NCI-H1436 treated with DMSO at 0.1 percent for 48 hours (cell line): ENCODE measurements around the gene ZNF660.
"Not testable (repeated sequence)": the region's sequence is repeated elsewhere in the genome, so short reads cannot be mapped to it uniquely, and the experiment has no call there.

Experiments
- DNase-seq: peaks from one replicate; lab custom pipeline; 2025; lab: John Stamatoyannopoulos, UW

The ZNF660 gene

GRCh38 chr3:44584646-44585501 lies at the start of gene ZNF660:
Gene ZNF660, plus strand, starts transcription at chr3:44584964. Its CDS starts 9,230 bp downstream, at chr3:44594194.
- DNase-seq = peak; percentile 14

DNA sequence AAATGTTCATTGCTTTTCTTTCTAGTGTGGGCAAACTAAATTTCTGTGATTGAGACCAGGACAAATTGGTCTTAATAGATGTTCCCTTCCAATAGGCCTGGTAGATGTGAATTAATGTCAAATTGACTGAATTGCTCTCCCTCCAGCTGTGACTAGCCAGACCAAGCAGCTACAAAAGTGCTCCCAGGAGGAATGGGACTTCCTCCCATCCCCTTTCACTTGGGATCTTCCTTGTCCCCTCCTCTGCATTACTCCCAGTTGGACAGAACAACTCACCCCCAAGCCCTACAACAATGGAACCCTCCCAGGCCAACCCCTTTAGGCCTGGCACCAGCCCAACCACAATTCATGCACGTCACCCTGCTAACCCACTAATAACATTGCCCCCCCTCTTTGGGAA lies 49.4 kb upstream of the ZNF660 start:
- no peak for DNase-seq

DNA sequence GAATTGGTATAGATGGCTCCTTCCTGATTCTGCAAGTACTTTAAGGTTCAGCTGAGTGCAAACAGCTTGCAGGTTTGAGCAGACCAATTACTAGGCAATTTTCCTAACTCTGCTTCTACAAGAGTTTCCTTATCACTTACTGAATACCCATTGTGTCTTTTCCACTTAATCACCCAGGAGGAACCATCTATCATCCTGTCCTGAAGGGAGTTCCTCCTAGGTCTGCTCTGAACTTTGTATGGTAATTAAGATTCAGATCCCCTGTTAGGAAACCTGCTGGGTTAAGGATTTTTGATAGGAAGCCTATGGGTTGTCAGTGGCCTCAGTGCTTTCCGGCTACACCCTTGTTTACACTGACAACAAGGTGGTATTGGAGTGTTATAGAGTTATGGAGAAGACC lies 40.0 kb upstream of the ZNF660 start:
- not testable (repeated sequence) for DNase-seq

DNA sequence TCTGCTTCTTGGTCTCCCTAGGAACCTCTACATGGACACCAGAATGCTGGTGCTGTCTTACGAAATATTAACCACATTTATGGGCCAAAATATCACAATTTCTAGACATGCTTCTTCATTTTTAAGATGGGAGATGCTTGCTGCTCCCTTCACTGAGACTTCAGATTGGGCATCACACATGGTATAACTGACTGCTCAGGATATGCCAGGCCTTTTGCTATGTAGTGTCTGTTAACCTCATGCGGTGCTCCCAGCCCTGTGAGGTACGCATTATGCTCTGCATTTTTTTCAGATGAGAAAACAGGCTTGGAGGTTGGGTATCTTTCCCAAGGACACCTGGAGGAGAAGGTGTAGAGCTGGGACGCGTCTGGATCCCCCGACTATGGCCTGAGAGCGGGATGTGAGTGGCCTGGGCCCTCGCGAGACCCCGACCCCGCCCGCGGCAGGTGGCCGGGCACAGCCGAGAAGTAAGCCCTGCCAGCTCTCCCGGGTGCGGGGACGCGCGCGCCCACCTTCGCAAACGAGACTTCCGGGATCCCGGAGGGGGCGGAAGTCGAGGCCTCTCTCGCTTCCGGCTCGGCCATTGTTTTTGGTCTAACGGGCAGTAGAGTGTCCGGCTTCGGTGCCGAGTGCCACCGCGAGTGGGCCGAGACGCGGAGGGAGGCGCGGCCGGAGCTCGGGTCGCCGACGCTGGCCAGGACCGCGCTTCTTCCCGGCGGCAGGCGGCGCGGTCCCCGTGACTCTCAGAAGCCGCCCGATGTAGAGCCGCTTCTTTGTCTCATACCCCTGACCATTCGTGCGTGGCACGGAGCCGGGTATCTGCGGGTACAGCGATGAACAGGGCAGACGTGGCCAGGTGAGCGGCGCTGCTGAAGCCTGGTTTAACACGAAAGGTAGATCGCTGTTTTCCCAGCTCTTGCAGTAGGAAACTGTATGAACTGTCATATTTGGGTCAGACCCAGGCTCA lies 29.9 kb upstream of the ZNF660 start, which contains the start of gene ZKSCAN7:
Gene ZKSCAN7, plus strand, starts transcription at position 568 of the 967 bp plus-strand sequence. CDS start 1,855 bp downstream, outside the sequence.
- no peak for DNase-seq

GRCh38 chr3:44555723-44556122 lies 29.0 kb upstream of the ZNF660 start:
- DNase-seq = no peak

DNA sequence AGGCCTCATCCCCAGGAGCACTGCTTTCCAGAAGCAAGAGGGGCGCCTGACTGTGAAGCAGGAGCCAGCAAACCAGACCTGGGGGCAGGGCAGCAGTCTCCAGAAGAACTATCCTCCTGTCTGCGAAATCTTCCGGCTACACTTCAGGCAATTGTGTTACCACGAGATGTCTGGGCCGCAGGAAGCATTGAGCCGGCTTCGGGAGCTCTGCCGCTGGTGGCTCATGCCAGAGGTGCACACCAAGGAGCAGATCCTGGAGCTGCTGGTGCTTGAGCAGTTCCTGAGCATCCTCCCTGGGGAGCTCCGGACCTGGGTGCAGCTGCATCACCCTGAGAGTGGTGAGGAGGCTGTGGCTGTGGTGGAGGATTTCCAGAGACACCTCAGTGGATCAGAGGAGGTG lies 27.7 kb upstream of the ZNF660 start:
- no peak for DNase-seq

DNA sequence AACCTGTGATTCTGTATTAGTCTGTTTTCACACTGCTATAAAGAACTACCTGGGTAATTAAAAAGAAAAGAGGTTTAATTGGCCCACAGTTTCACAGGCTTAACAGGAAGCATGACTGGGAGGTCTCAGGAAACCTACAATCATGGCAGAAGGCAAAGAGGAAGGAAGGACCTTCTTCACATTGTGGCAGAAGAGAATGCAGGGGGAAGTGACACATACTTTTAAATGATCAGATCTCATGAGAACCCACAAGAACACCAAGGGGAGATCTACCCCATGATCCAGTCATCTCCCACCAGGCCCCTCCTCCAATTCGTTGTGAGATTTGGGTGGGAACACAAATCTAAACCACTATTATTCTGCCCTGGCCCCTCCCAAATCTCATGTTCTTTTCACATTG lies 23.7 kb upstream of the ZNF660 start:
- DNase-seq = no peak

- DNase-seq = no peak
These were observed 22.6 kb upstream of the ZNF660 start for GRCh38 chr3:44562147-44562546.

DNA sequence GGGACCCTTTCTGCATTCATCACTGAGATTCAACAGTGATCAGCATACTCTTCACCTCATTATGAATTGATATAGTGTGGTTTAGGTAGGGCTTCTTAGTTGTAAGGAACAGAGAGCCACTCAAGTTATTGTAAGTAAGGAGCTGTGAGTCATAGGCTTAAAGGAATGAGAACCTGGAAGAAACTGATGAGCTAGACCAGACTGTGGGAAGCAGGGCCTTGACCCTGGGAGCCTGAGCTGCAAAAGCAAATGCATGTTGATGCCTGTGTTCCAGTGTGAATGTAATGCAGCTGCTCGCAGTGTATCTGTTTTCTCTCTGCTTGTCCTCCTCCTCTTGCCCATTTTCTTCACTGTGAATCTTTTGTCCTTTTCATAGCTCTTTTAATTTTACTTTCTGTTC lies 16.2 kb upstream of the ZNF660 start:
- DNase-seq = no peak

- no peak for DNase-seq
These were observed 13.7 kb upstream of the ZNF660 start for GRCh38 chr3:44571024-44571423.

- DNase-seq = no peak
These were observed 8.2 kb upstream of the ZNF660 start for GRCh38 chr3:44576613-44577012.

GRCh38 chr3:44577354-44577952 lies 7.3 kb upstream of the ZNF660 start:
- DNase-seq = not testable (repeated sequence)

DNA sequence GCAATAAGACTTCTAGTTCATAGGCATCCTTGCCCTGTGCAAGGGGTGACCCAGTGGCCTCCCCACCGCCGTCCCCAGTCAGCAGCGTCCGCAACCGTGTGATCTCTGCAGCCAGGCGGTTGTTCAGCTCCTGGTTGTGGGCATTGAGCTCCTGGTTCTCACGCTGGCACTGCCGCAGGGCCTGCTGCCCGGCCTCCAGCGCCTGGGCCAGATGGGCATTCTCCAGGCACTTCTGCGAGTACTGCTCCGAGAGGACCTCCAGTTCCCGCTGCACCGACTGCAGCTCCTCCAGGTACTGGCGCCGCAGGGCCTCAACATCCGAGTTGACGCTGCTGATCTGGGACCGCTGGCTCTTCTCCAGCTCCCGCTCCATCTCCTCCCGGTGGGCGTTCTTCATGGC lies 6.4 kb upstream of the ZNF660 start:
- DNase-seq = not testable (repeated sequence)

DNA sequence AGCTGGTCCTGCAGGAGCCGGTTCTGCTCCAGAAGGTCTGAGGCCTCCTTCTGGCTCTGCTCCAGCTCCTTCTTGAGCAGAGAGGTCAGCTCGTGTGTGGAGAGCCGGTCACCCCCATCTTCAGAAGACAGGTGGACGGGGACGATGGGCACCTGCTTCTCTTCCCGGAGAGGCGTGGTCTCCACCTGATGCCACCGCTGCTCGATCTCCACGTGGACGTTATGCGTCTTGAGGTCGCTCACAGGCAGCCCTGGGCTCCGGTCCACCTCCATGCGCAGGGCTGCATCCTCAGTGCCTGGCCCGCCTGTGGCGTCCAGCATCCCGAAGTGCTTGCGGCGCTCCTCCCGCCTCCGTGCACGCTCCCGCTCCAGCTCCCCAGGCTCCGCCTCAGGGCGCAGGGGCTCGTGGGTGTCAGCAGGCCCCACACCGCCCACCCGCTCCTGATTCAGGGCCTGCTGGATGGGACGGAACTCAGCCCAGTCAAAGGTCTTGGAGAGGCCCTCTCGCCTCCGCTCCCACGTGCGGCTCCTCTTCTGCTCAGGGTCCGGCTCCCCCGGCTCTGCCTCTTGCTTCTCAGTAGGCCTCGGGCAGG lies 5.7 kb upstream of the ZNF660 start:
- DNase-seq = not testable (repeated sequence)

DNA sequence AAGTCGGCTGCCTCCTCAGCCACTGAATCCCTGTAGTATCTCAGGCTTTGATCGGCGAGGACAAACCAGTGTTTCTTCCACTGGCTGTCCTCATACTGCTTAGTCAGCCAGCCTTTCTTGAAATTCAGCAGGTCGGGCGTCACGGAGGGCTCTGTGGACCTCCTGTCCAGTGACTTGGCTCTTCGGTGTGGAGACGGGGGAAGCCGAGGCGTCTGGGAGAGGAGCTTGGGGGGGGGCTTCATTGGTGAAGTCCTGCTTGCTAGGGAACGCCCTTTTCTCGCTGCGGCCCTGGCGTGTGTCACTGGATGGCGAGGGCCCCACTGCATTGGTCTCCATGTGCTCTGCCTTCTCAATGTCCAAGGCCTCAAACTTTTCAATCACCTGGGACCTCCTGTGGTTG lies 5.0 kb upstream of the ZNF660 start:
- not testable (repeated sequence) for DNase-seq

DNA sequence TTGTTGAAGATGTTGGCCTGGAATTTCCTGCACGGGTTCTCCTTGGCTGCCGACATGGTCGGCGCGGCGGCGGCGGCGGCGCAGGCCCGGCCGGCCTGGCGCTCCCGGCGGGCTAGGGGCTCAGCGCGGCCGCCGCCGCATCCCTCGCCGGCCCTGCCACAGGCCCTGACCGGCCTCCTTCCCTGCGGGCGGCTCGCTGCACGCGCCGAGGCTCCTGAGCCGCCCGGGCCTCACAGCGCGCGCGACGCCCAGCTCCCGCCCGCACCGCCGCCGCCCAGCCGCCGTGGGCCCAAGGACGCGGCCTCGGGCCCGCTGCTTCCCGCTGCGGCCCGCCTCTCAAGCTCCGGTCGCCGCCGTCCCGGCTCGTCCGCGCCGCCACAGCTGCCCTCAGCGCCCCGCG lies 3.8 kb upstream of the ZNF660 start:
- not testable (repeated sequence) for DNase-seq

GRCh38 chr3:44596621-44597020 lies 11.9 kb downstream of the ZNF660 start:
- no peak for DNase-seq

DNA sequence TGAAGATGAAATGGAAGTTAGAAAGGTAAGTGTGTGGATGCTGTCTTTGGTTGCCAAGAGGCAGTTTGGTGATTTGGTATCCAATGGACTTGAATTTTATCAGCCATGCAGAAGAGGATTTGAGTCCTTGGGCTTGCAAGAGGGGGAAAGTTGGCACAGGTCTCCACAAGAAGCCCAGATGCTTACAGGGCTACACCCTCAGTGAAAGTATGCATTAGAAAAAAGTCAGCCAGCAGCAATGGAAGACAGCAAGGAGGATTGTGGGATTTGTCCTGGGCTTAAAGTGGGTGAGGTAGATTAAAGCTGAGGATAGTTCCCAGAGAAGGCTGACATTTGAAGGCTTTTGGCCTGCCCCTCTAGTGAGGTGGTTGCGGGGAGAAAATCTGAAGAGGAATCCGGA lies 17.0 kb downstream of the ZNF660 start:
- DNase-seq = no peak

- DNase-seq = no peak
These were observed 27.9 kb downstream of the ZNF660 start for GRCh38 chr3:44612678-44613077.

- no peak for DNase-seq
These were observed 40.2 kb downstream of the ZNF660 start, which contains the start of gene ZNF197 for GRCh38 chr3:44624749-44625480. Gene ZNF197, plus strand, starts transcription at chr3:44625036. Its CDS starts 4,119 bp downstream, at chr3:44629155.

DNA sequence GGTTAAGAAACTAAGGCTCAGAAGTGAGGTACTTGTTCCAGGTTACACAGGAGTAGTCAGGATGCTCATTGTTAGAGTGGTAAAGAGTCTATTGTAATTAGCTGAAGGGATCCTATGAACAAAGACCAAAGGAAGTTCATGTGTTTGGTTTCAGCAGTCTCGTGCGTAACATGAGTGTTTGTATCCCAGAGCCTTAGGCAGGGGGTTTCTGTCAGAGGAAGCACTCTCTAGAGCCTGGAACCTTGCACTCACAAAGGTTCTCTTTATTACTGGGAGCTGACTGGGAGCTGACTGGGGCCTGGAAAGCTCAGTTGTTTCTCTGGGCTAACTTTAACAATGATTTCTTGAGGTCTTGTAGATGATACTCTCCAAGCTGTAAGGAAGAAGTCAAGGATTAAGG lies 44.0 kb downstream of the ZNF660 start:
- DNase-seq = no peak
